Thoracic aorta (tissue), 2 donors: ENCODE data around the gene MGLL. TPM values are rescaled to one million over a fixed set of nuclear protein-coding genes. Genes with fewer than 3 reads are reported as not detected.

Source experiments
- ATAC-seq: fragments of 150-250 bp; one replicate; pipeline ENCODE4 v1.8.0; 2017; ENCODE audit warnings: low read depth; ENCODE audit not compliant: insufficient number of reproducible peaks, low FRiP score
- DNase-seq: peaks from one replicate; pipeline ENCODE4 v3.0.0-alpha.2; 2020; ENCODE audit warnings: low spot score
- H3K27ac ChIP-seq, 2 donors: fragments of 200-600 bp; sonication (generic); 1 replicate in 1 of 2; 2 replicates in 1 of 2; pipeline ENCODE4 v1.5.1; 2016; ENCODE audit warnings: mild to moderate bottlenecking in 2 of 2, moderate library complexity in 2 of 2
- H3K27me3 ChIP-seq: fragments of 200-600 bp; sonication (generic); replicated peaks from 2 replicates; pipeline ENCODE4 v1.6.0; 2016; ENCODE audit warnings: mild to moderate bottlenecking; ENCODE audit not compliant: insufficient read depth
- H3K36me3 ChIP-seq: fragments of 200-600 bp; sonication (generic); one replicate; pipeline ENCODE4 v1.5.1; 2016
- H3K4me1 ChIP-seq, 2 donors: fragments of 200-600 bp; sonication (generic); 1 replicate in 1 of 2; 2 replicates in 1 of 2; pipeline versions ENCODE4 v1.5.1 to v1.6.0; 2016; ENCODE audit warnings: low read depth in 2 of 2, mild to moderate bottlenecking in 1 of 2; ENCODE audit not compliant: control insufficient read depth in 1 of 2
- H3K4me3 ChIP-seq: fragments of 200-600 bp; sonication (generic); 2 replicates; pipeline ENCODE4 v1.5.1; 2016; ENCODE audit warnings: mild to moderate bottlenecking
- H3K9me3 ChIP-seq: fragments of 200-600 bp; sonication (generic); 2 replicates; pipeline ENCODE4 v1.5.1; 2016
- total RNA-seq, 2 donors: library from RNA; depleted of rRNA; stranded (reverse); fragments of >200 nt; gene quantifications; one replicate each; pipeline versions ENCODE4 v1.1.0 to v1.2.3, GENCODE V29; 2016
- TF ChIP-seq, protein P1 (sequence below): fragments of 200-600 bp; sonication (generic); IDR thresholded peaks from one replicate; pipeline ENCODE4 v1.5.1; 2019; ENCODE audit warnings: antibody characterized with exemption

The MGLL gene
- total RNA-seq, 2 donors from 2014 or later = 57.6 to 71.8 TPM

DNA sequence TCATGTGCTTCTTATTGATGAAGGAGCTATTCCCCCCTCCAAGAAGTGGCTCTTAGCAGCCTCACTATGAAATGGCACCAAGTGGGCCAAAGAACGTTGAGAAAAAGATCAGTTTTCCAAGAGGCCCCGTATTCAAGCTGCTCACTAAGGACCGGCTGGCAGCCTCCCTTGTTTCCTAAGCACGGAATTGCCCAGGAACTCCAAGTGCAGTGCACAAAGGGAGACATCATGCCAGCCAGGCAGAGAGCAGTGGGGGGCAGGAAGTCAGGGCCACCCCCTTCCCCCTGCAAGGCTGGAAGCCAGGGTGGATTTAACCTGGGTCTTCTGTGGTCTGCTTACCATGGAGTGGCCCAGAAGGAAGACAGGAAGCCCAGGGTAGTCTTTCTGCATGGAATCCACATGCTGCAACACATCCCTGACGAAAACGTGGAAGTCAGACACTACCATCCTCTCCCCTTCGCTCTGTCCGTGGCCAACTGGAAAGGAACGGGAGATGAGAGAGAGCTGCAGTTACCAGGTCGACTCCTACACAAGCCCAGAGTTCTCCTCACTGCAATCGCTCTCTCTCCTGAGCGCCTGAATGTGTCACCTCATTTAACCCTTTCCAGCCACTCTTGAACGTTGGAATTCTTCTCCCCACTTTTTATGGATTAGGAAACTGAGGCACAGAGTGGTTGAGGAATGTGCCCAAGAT, 100.1 kb downstream of the MGLL start:
- Histone ChIP-seq H3K4me1 (peaks cover 0 to 17% of the 10 kb centered on the region in 2 donors), H3K27ac (no peak overlapping the region), H3K36me3 (peaks cover 11% of the 10 kb centered on the region), H3K9me3 (no peaks in the 10 kb centered on the region), H3K27me3 (no peaks in the 10 kb centered on the region), H3K4me3 (no peak overlapping the region)
- TF ChIP-seq, protein P1, sequence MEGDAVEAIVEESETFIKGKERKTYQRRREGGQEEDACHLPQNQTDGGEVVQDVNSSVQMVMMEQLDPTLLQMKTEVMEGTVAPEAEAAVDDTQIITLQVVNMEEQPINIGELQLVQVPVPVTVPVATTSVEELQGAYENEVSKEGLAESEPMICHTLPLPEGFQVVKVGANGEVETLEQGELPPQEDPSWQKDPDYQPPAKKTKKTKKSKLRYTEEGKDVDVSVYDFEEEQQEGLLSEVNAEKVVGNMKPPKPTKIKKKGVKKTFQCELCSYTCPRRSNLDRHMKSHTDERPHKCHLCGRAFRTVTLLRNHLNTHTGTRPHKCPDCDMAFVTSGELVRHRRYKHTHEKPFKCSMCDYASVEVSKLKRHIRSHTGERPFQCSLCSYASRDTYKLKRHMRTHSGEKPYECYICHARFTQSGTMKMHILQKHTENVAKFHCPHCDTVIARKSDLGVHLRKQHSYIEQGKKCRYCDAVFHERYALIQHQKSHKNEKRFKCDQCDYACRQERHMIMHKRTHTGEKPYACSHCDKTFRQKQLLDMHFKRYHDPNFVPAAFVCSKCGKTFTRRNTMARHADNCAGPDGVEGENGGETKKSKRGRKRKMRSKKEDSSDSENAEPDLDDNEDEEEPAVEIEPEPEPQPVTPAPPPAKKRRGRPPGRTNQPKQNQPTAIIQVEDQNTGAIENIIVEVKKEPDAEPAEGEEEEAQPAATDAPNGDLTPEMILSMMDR = no peak
- ATAC-seq = no peak
- no peak for DNase-seq

DNA sequence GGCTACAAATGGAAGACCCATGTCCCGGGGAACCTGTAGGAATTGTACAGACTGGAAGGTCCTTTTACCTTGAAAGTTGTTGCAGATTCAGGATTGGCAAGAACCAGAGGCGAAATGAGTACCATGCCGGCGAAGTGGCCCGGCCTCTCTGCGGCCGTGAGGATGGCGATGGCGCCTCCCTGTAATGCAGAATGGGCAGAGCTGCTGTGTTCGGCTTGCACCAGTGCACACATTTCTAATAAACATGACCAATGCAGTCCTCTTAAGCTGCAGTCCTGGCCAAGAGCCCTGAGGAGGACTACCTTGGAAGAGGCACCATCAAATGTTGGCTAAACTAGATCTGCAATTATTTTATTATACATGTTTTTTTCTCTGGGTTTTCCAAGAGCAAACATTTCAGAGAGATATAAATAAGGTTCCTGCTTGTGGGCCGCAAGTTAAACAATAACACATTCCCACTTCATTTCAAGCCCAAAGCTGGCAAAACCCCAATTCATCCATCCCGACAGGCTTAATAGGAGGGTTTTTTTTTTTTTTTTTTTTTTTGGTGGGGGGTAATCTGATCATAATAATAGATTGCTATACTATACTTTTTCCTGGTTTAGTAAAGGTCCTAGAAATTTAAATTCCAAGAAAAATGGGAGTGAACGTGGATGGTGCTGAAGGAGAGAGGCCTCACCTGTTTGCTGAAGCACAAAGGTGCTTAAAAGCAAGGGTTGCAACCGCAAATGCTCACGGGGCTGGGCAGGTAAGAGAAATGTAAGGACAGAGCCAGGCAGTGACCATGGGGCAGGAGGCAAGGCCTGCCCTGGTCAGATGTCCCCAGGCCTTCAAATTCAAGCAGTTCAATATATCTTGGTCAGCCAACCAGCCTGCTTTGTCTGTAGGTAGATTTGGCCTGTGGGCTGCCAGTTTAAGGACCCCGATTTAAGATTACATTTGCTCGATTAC, 101.1 kb downstream of the MGLL start:
- DNase-seq (no peak), ATAC-seq (no peak)
- Histone ChIP-seq H3K4me3 (no peak overlapping the region), H3K4me1 (peaks cover 0 to 19% of the 10 kb centered on the region in 2 donors), H3K36me3 (peaks cover 11% of the 10 kb centered on the region), H3K9me3 (no peaks in the 10 kb centered on the region), H3K27ac (no peak overlapping the region), H3K27me3 (no peaks in the 10 kb centered on the region)
- TF ChIP-seq, protein P1 = no peak

DNA sequence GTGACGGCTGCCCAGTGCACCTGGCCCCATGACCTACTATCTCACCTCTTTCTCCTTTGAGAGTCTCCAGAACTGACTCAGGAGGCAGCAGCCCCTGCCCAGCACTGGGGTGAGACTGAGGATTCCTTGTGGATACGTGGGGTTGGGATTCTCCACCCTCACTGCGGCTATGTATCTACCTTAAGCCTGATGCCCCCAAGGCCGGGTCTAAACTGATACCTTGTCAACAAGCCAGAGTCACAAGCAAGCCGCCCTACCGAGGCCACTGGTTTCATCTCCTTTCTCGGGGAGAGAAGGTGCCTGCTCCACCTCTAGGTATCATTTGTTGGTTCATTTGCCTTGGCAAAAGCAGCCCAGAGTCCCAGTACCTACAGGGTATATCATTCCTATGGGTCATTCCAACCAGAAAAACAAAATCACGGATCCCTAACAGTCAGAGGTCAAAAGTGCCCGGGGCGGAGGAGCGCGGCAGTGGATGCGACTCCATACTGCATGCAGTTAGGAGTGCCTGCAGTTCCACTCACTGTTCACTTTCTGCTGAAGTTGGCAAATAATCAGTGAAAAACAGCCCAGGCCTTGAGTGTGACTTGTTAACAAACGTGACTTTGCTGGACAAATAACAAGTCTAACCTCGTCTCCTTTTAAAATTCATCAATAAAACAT, 102.0 kb downstream of the MGLL start:
- Histone ChIP-seq H3K9me3 (no peaks in the 10 kb centered on the region), H3K27ac (no peak overlapping the region), H3K4me3 (no peak overlapping the region), H3K36me3 (peaks cover 11% of the 10 kb centered on the region), H3K4me1 (peaks cover 0 to 27% of the 10 kb centered on the region in 2 donors), H3K27me3 (no peaks in the 10 kb centered on the region)
- DNase-seq = no peak
- ATAC-seq = no peak
- TF ChIP-seq, protein P1 = no peak

DNA sequence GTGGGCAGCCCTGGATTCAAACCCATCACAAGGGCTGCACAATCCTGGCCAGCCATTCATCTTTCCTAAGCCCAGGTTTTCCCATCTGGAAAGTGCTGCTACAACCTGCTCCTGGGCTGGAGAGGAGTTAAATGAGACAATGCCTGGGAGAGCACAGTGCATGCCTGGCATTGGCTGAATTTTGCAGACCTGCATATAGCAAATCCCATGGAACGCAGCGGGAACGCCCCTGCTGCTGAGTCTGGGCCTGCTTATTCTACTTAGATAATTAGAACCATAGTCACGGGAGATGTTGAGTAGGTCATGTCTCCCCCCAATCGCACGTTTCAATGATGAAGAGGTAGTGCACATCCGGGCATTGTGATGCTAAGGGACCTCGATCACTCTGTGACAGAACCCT, 102.9 kb downstream of the MGLL start:
- ATAC-seq (no peak), DNase-seq (no peak)
- Histone ChIP-seq H3K4me1 (peaks cover 0 to 36% of the 10 kb centered on the region in 2 donors), H3K27me3 (no peaks in the 10 kb centered on the region), H3K36me3 (peaks cover 11% of the 10 kb centered on the region), H3K4me3 (no peak overlapping the region), H3K27ac (no peak overlapping the region), H3K9me3 (no peaks in the 10 kb centered on the region)
- TF ChIP-seq, protein P1 = no peak

DNA sequence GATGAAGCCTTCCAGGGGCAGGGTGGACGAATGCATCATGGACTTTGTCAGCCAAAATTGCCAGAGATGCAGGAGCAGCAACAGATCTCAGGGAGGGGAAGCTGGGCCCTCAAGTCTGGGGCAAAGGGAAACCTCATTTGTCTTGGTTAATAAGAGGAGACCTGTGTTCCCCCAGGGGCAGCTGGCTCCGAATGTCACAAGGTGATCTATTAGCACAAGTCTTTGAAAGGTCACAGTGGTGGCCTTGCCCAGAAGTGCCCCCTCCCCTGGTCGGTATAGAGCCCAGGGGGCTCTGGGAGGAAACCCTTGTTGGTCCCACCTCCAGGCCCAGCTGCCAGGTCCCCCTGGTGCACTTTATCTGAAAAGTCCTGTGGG, 103.4 kb downstream of the MGLL start:
- Histone ChIP-seq H3K36me3 (peaks cover 11% of the 10 kb centered on the region), H3K27ac (no peak overlapping the region), H3K4me1 (peaks cover 0 to 41% of the 10 kb centered on the region in 2 donors), H3K27me3 (no peaks in the 10 kb centered on the region), H3K4me3 (no peak overlapping the region), H3K9me3 (no peaks in the 10 kb centered on the region)
- ATAC-seq (no peak), DNase-seq (no peak)
- TF ChIP-seq, protein P1 = no peak
